Head of caudate nucleus (tissue), 42 donors: ENCODE measurements around the gene NELL2.
A peak's percentile ranks its signal among the peaks of the same experiment; 100 is the strongest.

Source experiments
- DNase-seq, 42 donors: peaks; one replicate each; pipeline versions ENCODE4 v3.0.0 to v3.0.0-alpha.2; 2020 to 2021; ENCODE audit warnings: mixed read lengths in 7 of 42
- intact Hi-C: fragments of 100-400 bp; cut with DNase I; formaldehyde crosslinking; loops from one replicate; pipeline ENCODE4 v1.15.0; 2022

NELL2 gene

GRCh38 chr12:44511289-44511688 is 364.8 kb downstream of the NELL2 start:
- no peak for DNase-seq
- intact Hi-C loops: no loop called here

GRCh38 chr12:44510510-44510909 is 365.6 kb downstream of the NELL2 start:
- DNase-seq: no peak
- intact Hi-C loops: no loop called here

GRCh38 chr12:44510076-44510475 is 366.0 kb downstream of the NELL2 start:
- intact Hi-C loops: no loop called here
- DNase-seq: no peak

- intact Hi-C loops: no loop called here
- no peak for DNase-seq
Observed at GRCh38 chr12:44509471-44509870, 366.6 kb downstream of the NELL2 start.

- DNase-seq: no peak
- intact Hi-C loops: no loop called here
Observed at GRCh38 chr12:44507461-44507860, 368.7 kb downstream of the NELL2 start.

GRCh38 chr12:44504799-44505198 is 371.3 kb downstream of the NELL2 start:
- intact Hi-C loops: no loop called here
- no peak for DNase-seq

- no peak for DNase-seq
- intact Hi-C loops: no loop called here
Observed at GRCh38 chr12:44503329-44503728, 372.8 kb downstream of the NELL2 start.

- intact Hi-C loops: no loop called here
- no peak for DNase-seq
Observed at GRCh38 chr12:44502681-44503080, 373.4 kb downstream of the NELL2 start.

GRCh38 chr12:44500423-44500822 is 375.7 kb downstream of the NELL2 start:
- intact Hi-C loops: no loop called here

GRCh38 chr12:44497044-44497443 is 379.1 kb downstream of the NELL2 start:
- intact Hi-C loops: no loop called here
- DNase-seq: no peak

More at GRCh38 chr12:44500423-44500822, 375.7 kb downstream of the NELL2 start:
- peak in 1 of 42 donors; percentile 12 for DNase-seq

GRCh38 chr12:44490181-44490580 is 385.9 kb downstream of the NELL2 start:
- intact Hi-C loops: no loop called here

GRCh38 chr12:44488180-44488579 is 387.9 kb downstream of the NELL2 start:
- DNase-seq: no peak
- intact Hi-C loops: no loop called here

More at GRCh38 chr12:44490181-44490580, 385.9 kb downstream of the NELL2 start:
- no peak for DNase-seq

- DNase-seq: no peak
- intact Hi-C loops: no loop called here
Observed at GRCh38 chr12:44484862-44485261, 391.3 kb downstream of the NELL2 start.

- intact Hi-C loops: no loop called here
- DNase-seq: no peak
Observed at GRCh38 chr12:44477331-44477980, 398.7 kb downstream of the NELL2 start.

GRCh38 chr12:44476683-44477082 is 399.4 kb downstream of the NELL2 start:
- no peak for DNase-seq
- intact Hi-C loops: no loop called here

GRCh38 chr12:44465139-44465538 is 411.0 kb downstream of the NELL2 start:
- intact Hi-C loops: no loop called here
- no peak for DNase-seq

GRCh38 chr12:44464180-44464579 is 411.9 kb downstream of the NELL2 start:
- intact Hi-C loops: no loop called here
- no peak for DNase-seq

- DNase-seq: no peak
- intact Hi-C loops: no loop called here
Observed at GRCh38 chr12:44462729-44463128, 413.4 kb downstream of the NELL2 start.

- intact Hi-C loops: no loop called here
- DNase-seq: no peak
Observed at GRCh38 chr12:44460261-44460660, 415.9 kb downstream of the NELL2 start.

GRCh38 chr12:44459569-44459968 is 416.5 kb downstream of the NELL2 start:
- intact Hi-C loops: no loop called here
- peak in 24 of 42 donors; percentile 1 to 50 (median 12) for DNase-seq
